HG02840 (cell line): ENCODE data around the gene CR1.
"Not testable (repeated sequence)": the region's sequence is repeated elsewhere in the genome, so short reads cannot be mapped to it uniquely, and the experiment has no call there.

Experiments used
- ATAC-seq: cut with Tn5 transposase; IDR thresholded peaks from one replicate; pipeline ENCODE4 v1.9.1; 2021; ENCODE audit warnings: mild to moderate bottlenecking, moderate library complexity, moderate number of reproducible peaks; ENCODE audit not compliant: unreplicated experiment, low FRiP score

Gene CR1

DNA sequence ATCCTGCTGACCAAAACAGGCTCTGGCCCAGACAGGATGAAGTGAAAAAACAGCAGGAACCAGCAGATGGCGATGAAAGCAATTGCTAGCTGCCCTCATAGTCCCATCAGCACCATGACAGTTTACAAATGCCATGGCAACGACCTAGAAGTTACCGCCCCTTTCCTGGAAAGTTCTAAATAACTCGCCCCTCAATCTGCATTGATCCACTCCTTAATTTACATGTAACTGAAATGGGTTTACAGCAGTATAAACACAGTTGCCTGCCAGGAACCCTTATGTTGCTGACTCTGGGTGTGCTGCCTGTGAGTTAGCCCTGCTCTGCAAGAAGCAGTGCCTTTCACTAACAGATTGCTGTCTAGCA lies 83.5 kb downstream of the CR1 start:
- ATAC-seq, result no peak

DNA sequence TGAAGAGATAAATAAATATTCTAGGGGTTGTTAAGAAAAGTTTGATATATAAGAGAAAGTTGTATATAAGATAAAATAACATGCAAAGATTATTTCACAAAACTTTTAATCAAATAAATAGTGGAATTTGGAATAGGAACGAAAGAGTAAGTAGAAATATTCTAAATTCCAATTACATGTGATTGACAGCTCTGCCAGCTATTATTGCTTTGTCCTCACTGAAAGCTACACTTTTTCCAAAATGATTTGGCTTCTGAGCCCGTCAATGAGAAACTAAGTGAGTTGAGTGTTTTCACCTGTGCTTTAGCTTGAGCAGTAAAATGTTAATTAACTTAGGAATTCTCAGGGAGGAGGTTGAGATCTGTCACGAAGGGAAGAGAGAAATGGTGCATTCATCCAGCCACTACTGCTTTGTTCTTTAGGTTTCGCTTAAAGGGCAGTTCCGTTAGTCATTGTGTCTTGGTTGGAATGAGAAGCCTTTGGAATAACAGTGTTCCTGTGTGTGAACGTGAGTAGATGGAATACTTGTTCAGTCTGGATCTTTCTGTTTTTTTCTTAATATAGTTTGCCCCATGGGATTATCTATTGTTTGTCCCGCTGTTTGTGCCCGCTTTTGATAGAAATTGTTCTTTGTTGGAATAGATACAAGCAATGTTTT lies 85.7 kb downstream of the CR1 start:
- ATAC-seq, result no peak

DNA sequence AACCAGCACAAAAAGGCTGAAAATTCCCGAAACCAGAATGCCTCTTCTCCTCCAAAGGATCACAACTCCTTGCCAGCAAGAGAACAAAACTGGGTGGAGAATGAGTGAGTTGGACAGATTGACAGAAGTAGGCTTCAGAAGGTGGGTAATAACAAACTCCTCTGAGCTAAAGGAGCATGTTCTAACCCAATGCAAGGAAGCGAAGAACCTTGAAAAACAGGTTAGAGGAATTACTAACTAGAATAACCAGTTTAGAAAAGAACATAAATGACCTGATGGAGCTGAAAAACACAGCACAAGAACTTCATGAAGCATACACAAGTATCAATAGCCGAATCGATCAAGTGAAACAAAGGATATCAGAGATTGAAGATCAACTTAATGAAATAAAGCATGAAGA lies 93.5 kb downstream of the CR1 start:
- not testable (repeated sequence) for ATAC-seq

DNA sequence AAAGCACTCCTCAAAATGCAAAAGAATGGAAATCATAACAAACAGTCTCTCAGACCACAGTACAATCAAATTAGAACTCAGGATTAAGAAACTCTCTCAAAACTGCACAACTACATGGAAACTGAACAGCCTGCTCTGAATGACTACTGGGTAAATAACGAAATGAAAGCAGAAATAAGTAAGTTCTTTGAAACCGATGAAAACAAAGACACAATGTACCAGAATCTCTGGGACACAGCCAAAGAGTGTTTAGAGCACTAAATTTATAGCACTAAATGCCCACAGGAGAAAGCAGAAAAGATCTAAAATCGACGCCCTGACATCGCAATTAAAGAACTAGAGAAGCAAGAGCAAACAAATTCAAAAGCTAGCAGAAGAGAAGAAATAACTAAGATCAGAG lies 95.2 kb downstream of the CR1 start:
- ATAC-seq, result not testable (repeated sequence)

DNA sequence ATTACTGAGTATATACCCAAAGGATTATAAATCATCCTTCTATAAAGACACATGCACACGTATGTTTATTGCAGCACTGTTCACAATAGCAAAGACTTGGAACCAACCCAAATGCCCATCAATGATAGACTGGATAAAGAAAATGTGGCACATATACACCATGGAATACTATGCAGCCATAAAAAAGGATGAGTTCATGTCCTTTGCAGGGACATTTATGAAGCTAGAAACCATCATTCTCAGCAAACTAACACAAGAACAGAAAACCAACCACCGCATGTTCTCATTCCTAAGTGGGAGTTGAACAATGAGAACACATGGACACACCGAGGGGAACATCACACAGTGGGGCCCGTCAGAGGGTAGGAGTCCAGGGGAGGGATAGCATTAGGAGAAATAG lies 98.1 kb downstream of the CR1 start:
- ATAC-seq, result not testable (repeated sequence)

DNA sequence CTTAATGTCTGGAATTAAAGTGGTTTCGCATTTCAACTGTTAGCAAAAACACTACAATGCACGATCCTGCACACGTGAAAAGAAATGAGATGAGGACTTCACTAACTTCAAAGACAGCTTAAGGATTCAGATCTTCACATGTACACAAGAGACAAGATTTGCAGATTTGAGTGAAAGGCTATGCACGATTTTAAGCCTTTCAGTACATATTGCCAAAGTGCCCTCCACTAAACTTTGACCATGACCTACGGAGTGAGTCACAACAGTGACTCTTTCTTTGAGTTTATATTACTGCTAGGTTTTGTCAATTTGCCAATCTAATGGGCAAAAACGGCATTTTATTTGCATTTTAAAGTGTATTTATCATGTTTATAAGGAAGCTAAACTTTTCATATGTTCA lies 107.8 kb downstream of the CR1 start:
- no peak for ATAC-seq

DNA sequence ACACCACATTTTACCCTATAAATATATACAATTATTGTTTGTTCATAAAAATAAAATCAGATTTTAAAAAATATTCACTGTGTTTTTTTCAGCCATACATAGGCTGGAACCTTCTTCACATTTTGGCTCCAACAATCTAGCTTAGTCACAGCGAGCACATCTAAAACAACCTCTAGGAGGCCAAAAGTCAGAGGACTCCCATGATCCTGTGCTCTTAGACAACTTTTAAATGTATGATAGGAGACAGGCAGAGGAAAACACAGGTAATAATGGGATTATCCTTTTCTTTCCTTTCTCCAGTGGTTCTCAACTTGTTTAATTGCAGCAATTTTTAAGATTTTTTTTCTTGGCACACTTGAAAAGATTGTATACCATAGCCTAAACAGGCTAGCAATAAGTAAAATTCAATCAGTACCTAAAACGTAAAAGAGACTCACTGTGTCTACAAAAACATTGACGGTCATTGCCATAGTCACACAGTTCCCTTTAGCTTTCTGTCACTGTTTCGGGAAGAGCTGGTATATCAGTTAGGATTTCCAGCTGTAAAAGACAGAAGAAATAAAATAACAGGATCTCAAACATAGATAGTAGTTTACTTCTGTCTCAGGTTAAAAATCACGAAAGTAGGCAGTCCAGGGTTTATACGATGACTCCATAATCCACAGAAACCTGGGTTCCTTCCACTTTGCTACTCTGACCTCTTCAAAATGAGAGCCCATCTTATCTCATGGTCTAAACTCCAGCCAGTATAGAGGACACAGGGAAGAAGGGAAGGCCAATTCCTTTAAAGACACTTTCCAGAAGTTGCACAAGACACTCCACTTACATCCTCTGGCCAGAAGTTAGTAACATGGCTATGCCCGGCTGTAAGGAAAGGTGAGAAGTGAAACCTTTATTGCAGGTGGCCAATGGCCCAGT lies 109.7 kb downstream of the CR1 start:
- no peak for ATAC-seq

DNA sequence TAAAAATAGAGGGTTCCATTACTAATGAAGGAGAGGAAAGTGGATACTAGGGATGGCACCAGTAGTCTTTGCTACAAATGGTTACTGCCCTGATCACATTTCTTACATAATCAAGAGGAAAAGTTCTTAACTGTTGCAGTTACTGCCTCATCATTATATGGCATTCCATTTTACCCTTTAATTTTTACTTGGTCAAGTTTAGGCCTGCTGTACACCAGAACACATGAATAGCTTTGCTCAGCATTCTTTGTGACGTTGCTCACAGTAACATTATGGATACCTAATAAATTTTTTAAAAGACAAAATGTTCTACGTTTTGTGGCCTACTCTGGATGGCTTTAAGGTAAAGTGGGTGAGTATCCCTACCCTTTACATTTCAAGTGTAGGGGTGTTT lies 110.4 kb downstream of the CR1 start:
- ATAC-seq, result no peak

DNA sequence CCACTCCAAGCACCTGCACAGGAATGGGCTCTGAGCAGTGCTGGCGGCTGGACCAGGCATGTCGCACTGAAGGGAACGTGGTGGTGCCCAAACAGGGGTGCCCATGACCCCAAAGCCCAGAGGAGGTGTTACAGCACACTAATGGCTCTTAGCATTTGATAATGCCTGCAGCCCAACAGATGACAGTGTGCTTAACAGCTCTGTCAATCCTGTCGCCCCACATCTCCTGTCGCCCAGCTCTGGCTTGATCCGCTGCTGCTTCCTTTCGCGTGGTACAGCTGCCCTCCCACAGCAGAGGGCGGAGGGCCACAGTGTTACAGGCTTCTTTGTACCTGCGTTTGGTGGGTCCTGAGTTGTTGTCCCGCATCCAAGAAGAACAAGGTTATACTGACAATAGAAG lies 116.8 kb downstream of the CR1 start:
- no peak for ATAC-seq

DNA sequence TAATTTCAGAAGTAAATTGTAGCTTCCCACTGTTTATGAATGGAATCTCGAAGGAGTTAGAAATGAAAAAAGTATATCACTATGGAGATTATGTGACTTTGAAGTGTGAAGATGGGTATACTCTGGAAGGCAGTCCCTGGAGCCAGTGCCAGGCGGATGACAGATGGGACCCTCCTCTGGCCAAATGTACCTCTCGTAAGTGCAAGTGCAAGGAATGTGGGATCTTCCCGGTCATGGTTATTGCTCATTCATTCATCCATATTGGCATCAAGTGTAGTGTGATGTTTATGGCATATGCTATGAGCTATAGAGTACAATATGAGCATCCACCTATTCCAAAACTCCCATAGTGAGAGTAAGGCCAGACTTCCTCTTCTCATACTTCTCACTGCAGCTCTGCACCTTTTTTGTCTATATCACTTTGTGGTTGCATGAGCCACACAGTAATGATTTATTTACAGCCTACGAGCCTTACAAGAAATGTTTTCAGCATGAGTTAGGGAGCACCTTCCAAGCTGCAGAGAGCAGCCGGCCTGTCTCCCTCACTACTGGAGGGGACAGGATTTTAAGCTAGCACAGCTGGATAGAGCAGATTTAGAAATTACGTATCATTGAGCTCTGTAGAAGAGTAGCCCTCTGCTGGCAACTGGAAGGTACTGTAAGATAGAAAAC lies 124.0 kb downstream of the CR1 start:
- ATAC-seq, result peak; percentile 71

DNA sequence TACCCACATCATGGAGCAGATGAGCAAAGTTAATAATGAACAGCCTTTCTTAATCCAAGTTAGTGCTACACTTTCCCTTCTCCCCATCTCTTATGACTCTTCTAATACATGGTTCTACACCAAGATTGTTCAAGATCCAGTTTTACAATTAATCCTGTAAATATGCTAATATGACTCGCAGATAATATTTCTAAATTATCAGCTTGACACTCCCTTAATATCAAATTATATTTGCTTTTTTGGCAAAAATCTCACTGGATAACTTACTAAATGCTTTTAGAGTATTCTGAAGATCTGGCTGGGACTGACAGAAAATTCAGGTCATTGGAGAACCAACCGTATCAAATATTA lies 124.6 kb downstream of the CR1 start:
- no peak for ATAC-seq

DNA sequence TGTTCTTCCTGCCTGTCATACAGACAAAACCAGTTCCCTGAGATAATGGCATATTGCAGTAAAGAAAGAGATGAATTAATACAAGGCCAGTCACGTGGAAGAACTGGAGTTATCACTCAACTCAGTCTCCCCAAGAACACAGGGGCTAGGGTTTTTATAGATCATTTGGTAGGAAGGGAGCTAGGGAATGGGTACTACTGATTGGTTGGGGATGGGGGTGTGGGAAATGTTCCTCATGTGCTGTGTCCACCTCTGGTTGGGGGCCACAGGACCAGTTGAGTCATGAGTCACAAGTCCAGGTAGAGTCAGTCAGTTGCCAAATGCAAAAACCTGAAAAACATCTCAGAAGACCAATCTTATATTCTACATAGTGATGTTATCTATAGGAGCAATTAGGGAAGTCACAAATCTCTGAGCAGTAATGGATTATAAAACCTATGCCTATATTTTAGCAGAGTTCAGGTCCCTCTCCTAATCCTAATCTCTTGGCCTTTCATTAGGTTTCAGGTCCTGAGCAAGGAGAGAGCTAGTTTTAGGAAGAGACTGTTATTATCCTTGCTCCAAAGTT lies 129.6 kb downstream of the CR1 start:
- ATAC-seq, result not testable (repeated sequence)

DNA sequence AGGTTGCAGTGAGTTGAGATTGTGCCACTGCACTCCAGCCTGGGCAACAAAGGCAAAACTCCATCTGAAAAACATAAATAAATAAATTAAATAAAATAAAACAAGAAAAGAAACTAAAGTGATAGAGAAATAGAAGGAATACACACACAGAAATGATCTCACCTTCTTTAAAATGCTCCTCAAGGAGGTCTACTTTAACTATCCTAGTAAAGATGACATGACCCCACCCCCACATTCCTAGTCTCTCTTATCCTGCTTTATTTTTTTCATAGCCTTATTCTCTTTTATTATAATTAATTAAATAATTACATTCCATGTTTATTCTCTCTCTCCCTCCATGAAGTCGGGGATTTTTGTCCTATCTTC lies 131.0 kb downstream of the CR1 start:
- no peak for ATAC-seq

DNA sequence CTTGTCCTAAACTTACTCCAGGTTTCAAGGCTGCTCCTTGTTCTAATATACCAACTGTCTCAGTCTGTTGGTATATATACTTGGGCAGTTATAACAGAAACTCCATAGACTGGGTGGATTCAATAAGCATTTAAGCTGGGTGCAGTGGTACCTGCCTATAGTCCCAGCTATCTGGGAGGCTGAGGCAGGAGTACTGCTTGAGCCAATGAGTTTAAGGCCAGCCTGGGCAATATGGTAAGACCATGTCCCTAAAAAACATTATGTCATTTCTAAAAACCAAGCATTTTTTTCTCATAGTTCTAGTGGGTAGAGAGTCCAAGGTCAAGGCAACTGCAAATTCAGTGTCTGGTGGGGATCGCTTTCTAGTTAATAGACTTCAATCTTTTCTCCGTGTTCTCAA lies 131.5 kb downstream of the CR1 start:
- no peak for ATAC-seq

DNA sequence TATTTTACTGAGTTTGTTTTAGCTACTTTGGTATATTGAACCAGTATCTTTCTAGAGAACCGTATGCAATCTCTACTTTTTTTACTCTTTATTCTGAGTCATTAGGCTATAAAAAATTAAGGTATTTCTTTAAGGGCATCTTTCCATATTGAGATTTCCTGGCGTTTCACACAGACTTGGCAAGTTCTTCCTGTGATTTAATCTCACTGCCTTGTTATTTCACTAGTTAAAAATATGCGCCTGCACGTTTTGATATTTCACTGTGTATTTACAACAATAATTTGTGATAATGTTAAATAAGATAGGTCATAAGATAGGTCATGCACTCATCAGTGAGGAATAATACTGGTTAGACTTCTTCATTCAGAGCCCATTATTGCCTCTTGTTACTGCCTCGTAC lies 132.8 kb downstream of the CR1 start:
- no peak for ATAC-seq

DNA sequence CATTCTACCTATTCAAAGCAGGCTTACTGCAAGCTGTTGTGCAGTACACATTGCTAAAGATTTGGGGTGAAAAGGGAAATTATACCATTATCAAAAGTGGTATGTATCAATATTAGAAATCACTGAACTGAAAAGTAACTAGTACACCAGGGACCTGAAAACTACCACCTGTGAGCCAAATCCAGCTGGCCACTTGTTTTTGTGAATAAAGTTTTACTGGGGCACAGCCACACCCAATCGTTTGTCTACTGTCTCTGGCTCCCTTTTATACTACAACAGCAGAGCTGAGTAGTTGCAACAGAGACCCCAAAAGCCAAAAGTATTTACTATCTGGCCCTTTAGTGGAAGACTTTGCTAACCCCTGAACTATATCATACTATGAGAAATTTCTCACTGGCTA lies 135.2 kb downstream of the CR1 start:
- ATAC-seq, result no peak

DNA sequence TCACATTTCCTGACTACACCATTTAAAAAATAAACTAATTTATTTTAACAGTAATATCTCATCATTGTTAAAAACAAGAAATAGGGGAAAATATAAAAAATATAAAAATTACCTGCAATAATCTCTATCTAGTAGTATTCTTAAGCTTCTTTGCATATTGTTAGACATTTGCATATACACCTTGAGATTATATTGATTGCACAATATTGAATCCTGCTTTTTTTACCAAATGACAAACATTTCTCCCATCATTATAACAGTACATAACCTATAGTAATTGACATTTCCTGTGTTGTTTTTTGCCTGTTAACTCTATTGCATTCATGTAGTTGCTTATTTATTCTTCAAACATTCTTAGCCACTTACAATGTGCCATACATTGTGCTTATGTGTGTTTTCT lies 137.3 kb downstream of the CR1 start:
- no peak for ATAC-seq

DNA sequence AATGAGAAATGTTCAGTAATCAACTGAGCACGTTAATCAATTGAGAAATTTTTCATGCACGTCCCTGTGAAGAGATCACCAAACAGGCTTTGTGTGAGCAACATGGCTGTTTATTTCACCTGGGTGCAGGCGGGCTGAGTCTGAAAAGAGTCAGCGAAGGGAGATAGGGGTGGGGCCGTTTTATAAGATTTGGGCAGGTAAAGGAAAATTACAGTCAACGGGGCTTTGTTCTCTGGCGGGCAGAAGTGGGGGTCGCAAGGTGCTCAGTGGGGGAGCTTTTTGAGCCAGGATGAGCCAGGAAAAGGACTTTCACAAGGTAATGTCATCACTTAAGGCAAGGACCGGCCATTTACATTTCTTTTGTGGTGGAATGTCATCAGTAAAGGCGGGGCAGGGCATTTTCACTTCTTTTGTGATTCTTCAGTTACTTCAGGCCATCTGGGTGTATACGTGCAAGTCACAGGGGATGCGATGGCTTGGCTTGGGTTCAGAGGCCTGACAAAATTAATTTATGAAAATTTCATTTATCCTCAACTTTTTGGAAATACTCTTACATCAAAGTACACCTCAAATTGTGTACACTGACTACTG lies 137.8 kb downstream of the CR1 start:
- ATAC-seq, result not testable (repeated sequence)

DNA sequence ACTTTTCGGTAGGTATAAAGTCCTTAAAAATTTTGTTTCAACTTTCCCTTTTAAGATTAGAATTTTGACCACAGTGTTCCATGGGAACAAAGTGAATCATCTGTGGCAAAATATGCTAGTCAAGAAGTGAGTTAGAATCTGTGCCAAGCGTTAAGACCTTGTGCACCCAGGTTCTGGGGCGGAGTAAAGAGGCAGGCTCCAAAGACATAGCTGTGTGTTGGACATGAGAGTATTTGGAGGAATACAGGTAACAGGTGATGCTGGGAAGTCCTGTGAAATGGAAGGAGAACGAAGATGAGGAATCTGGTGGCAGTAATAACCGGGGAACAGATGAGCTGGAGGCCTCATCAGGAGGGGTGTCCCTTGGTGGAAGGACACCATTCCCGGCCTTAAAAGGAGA lies 138.3 kb downstream of the CR1 start:
- ATAC-seq, result not testable (repeated sequence)

DNA sequence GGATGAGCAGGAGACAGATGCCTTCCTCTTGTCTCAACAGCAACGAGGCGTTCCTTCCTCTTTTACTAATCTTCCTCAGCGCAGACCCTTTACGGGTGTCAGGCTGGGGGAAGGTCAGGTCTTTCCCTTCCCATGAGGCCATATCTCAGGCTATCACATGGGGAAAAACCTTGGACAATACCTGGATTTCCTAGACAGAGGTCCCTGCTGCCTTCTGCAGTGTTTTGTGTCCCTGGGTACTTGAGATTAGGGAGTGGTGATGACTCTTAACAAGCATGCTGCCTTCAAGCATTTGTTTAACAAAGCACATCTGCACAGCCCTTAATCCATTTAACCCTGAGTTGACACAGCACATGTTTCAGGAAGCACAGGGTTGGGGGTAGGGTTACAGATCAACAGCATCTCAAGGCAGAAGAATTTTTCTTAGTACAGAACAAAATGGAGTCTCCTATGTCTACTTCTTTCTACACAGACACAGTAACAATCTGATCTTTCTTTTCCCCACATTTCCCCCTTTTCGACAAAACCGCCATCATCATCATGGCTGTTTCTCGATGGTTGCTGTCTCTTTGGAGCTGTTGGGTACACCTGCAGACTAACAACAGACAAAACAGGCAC lies 139.7 kb downstream of the CR1 start:
- ATAC-seq, result not testable (repeated sequence)
